Body of pancreas (tissue), 4 donors: Measurements from ENCODE around the gene IRS4.

ENCODE experiments used
- POLR2A ChIP-seq, 3 donors: fragments of 450-650 bp; IDR thresholded peaks; one replicate each; pipeline ENCODE4 v1.6.1; 2016; ENCODE audit warnings: antibody characterized with exemption in 3 of 3, mild to moderate bottlenecking in 2 of 3
- TF ChIP-seq, protein P1 (sequence below), 7 experiments: fragments of 450-650 bp in 4 of 7; fragments of 200-600 bp in 3 of 7; sonication (generic) in 3 of 7; IDR thresholded peaks; one replicate each; pipeline ENCODE4 v1.5.1; 2016 to 2019; ENCODE audit warnings: antibody characterized with exemption in 7 of 7

DNA sequence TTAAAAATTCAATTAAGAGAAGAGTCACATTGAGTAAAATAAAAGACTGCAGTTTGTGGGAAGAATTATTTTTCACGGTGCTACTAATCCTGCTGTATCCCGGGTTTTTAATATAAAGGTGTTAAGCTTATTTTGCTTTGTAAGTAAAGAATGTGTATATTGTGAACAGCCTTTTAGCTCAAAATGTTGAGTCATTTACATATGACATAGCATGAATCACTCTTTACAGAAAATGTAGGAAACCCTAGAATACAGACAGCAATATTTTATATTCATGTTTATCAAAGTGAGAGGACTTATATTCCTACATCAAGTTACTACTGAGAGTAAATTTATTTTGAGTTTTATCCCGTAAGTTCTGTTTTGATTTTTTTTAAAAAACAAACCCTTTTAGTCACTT is 39.7 kb downstream of the IRS4 start:
- TF ChIP-seq, protein P1, sequence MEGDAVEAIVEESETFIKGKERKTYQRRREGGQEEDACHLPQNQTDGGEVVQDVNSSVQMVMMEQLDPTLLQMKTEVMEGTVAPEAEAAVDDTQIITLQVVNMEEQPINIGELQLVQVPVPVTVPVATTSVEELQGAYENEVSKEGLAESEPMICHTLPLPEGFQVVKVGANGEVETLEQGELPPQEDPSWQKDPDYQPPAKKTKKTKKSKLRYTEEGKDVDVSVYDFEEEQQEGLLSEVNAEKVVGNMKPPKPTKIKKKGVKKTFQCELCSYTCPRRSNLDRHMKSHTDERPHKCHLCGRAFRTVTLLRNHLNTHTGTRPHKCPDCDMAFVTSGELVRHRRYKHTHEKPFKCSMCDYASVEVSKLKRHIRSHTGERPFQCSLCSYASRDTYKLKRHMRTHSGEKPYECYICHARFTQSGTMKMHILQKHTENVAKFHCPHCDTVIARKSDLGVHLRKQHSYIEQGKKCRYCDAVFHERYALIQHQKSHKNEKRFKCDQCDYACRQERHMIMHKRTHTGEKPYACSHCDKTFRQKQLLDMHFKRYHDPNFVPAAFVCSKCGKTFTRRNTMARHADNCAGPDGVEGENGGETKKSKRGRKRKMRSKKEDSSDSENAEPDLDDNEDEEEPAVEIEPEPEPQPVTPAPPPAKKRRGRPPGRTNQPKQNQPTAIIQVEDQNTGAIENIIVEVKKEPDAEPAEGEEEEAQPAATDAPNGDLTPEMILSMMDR (IDR thresholded peaks at IDR 0.05), result no peak
- TF ChIP-seq POLR2A (IDR thresholded peaks at IDR 0.05), result no peak
